OCI-LY3 (cell line): Measurements from ENCODE around the gene ZC2HC1C.

Experiments used
- H2AFZ ChIP-seq: fragments of 200-600, 300-600 bp; shearing (Covaris generic); 2 replicates; pipeline ENCODE4 v1.6.0; 2014; ENCODE audit warnings: antibody characterized with exemption, low read depth, low read length
- H3K27ac ChIP-seq: fragments of 200-600, 300-600 bp; sonication (generic); 2 replicates; pipeline ENCODE4 v1.5.1; 2014; ENCODE audit warnings: mild to moderate bottlenecking, low read length, moderate library complexity, mixed read lengths
- H3K27me3 ChIP-seq: fragments of 200-600, 300-600 bp; sonication (generic); 2 replicates; pipeline ENCODE4 v1.6.1; 2014; ENCODE audit warnings: low read depth, low read length, mixed read lengths
- H3K36me3 ChIP-seq: fragments of 200-600, 300-600 bp; sonication (generic); replicated peaks from 2 replicates; pipeline ENCODE3; 2014; ENCODE audit warnings: low read depth, low read length, mixed read lengths
- H3K4me1 ChIP-seq: fragments of 300-600, 200-600 bp; sonication (generic); 2 replicates; pipeline ENCODE4 v1.6.1; 2014; ENCODE audit warnings: low read length, mixed read lengths
- H3K4me2 ChIP-seq: fragments of 200-600, 300-600 bp; sonication (generic); 2 replicates; pipeline ENCODE4 v1.6.1; 2014; ENCODE audit warnings: low read length, mixed read lengths
- H3K4me3 ChIP-seq: fragments of 300-600, 200-600 bp; sonication (generic); 2 replicates; pipeline ENCODE4 v1.5.1; 2014; ENCODE audit warnings: antibody characterized with exemption, mild to moderate bottlenecking, low read length, moderate library complexity
- H3K79me2 ChIP-seq: fragments of 300-600, 200-600 bp; shearing (Covaris generic); 2 replicates; pipeline ENCODE4 v1.6.1; 2014; ENCODE audit warnings: mild to moderate bottlenecking, low read length, mixed read lengths
- H3K9ac ChIP-seq: fragments of 300-600, 200-600 bp; shearing (Covaris generic); 2 replicates; pipeline ENCODE4 v1.6.0; 2014; ENCODE audit warnings: mild to moderate bottlenecking, low read length, moderate library complexity
- H3K9me3 ChIP-seq: fragments of 200-600, 300-600 bp; shearing (Covaris generic); 2 replicates; pipeline ENCODE4 v1.6.1; 2014; ENCODE audit warnings: low read length, mixed read lengths; ENCODE audit not compliant: insufficient read depth
- H4K20me1 ChIP-seq: fragments of 200-600, 300-600 bp; sonication (generic); 2 replicates; pipeline ENCODE4 v1.6.1; 2016; ENCODE audit warnings: low read length, mixed read lengths; ENCODE audit not compliant: insufficient read depth
- EZH2phosphoT487 ChIP-seq: fragments of 200-600 bp; shearing (Covaris generic); IDR thresholded peaks from 2 replicates; pipeline ENCODE4 v1.6.1; 2018; ENCODE audit warnings: antibody characterized with exemption, mixed run types, low read depth
- TF ChIP-seq, protein P1 (sequence below): fragments of 200-600, 300-600 bp; sonication (generic); IDR thresholded peaks from 2 replicates; pipeline ENCODE4 v1.5.1; 2014; ENCODE audit warnings: antibody characterized with exemption, low read length, low read depth

ZC2HC1C gene

DNA sequence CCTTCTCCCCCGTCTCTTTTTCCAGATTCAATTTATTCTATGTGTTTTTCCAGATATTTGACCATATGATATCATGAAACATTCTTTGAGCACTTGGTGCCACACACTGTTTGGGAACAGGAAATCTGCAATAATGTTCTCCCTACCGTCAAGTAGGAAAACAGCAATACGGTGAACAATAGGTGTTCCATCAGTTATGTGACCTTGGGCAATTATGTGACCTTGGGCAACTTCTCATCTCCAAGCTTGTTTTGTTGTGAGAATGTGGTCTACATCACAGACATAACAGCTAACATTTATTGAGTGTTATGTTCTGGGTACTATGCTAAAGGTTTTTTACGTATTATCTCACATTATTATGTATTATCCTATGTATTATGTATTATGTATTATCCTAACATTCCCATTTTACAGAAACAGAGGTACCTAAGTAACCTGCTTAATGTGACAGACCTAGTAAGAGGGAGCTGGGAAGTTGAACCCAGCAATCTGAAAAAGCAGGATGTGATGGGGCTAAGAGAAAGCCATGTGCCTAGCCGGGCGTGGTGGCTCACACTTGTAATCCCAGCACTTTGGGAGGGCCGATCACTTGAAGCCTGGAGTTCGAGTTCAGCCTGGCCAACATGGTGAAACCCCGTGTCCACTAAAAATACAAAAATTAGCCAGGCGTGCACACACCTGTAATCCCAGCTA lies 58.6 kb downstream of the ZC2HC1C start:
- Histone ChIP-seq H3K4me1 (peaks cover 15% of the 10 kb centered on the region), H3K36me3 (peaks cover 10% of the 10 kb centered on the region), H3K4me3 (peak overlapping the region; percentile 89), H3K9ac (peak overlapping the region; percentile 88), H3K27me3 (no peaks in the 10 kb centered on the region), H4K20me1 (peaks cover 6% of the 10 kb centered on the region; the same call in 1 of the 2 replicates), H2AFZ (no peak overlapping the region), H3K9me3 (no peaks in the 10 kb centered on the region), H3K27ac (no peak overlapping the region), H3K4me2 (peak overlapping the region; percentile 89), H3K79me2 (peaks cover 34% of the 10 kb centered on the region)
- TF ChIP-seq, protein P1, sequence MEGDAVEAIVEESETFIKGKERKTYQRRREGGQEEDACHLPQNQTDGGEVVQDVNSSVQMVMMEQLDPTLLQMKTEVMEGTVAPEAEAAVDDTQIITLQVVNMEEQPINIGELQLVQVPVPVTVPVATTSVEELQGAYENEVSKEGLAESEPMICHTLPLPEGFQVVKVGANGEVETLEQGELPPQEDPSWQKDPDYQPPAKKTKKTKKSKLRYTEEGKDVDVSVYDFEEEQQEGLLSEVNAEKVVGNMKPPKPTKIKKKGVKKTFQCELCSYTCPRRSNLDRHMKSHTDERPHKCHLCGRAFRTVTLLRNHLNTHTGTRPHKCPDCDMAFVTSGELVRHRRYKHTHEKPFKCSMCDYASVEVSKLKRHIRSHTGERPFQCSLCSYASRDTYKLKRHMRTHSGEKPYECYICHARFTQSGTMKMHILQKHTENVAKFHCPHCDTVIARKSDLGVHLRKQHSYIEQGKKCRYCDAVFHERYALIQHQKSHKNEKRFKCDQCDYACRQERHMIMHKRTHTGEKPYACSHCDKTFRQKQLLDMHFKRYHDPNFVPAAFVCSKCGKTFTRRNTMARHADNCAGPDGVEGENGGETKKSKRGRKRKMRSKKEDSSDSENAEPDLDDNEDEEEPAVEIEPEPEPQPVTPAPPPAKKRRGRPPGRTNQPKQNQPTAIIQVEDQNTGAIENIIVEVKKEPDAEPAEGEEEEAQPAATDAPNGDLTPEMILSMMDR = no peak
- no peak for TF ChIP-seq EZH2phosphoT487

GRCh38 chr14:75128596-75128990 lies 59.2 kb downstream of the ZC2HC1C start:
- no peak overlapping the region for H3K9ac ChIP-seq
- peaks cover 34% of the 10 kb centered on the region for H3K79me2 ChIP-seq
- H4K20me1 ChIP-seq = peaks cover 6% of the 10 kb centered on the region; the same call in 1 of the 2 replicates
- peaks cover 14% of the 10 kb centered on the region for H3K36me3 ChIP-seq
- no peak overlapping the region for H3K27ac ChIP-seq
- H3K4me1 ChIP-seq = peaks cover 15% of the 10 kb centered on the region
- TF ChIP-seq EZH2phosphoT487 = no peak
- TF ChIP-seq, protein P1 = no peak
- no peak overlapping the region for H3K4me3 ChIP-seq
- no peak overlapping the region for H2AFZ ChIP-seq
- H3K9me3 ChIP-seq = no peaks in the 10 kb centered on the region
- no peaks in the 10 kb centered on the region for H3K27me3 ChIP-seq
- H3K4me2 ChIP-seq = no peak overlapping the region
